G401.6 (cell line): Measurements from ENCODE around the gene NPC1.
A peak's percentile ranks its signal among the peaks of the same experiment; 100 is the strongest.
"Not testable (repeated sequence)": the region's sequence is repeated elsewhere in the genome, so short reads cannot be mapped to it uniquely, and the experiment has no call there.

Experiments
- FAIRE-seq: peaks from 2 replicates; lab custom pipeline; 2012; peaks lifted over from hg19 to GRCh38; lab: Jason Lieb, UNC

NPC1 gene

DNA sequence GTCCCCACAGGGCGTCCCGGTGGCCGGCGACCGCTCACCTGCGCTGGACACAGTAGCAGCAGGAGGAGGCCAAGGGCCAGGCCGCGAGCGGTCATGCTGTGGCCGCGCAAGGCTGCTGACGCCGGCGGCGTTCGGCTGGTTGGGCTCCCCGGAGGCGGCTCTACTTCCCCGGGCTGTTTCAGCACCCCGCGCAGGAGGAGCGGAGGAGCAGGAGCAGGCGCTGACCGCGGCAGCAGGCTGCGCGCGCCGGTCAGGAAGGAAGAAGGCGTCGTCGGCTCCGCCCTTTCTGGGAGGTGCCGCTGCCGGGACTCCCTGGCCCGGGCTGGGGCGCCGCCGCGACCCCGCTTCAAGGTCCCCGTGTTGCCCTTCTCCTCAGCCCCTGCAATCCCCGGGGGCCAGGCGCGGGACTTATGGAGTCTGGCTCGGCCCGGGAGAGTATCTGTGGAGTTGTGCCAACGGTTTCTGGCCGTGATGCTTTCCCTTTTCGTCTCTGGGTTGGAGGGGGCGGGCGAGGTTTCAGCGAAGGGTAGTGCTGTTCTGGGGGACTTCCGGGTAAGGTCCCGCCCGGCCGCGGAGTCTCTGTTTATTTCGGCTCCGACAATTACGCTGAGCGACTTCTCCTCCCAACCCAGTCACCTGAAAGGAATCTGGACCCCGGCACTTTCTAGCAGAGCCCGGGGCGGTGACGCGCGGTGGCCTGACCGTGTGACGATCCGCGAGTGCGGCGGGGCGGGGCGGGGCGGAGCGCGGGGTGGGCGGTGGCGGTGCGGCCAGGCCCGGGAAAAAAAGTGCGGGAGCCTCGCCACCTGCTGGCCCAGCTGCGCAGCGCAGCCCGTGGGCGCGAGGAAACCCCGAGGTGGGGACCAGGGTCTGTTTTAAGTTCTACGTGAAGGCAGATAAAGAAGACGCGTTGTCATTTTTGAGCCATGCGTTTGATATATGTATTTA lies at the start of gene NPC1:
TSS of gene NPC1 (minus strand) at position 258 of the 948 bp plus-strand sequence. CDS start at position 95, 163 bp downstream.
- peak; percentile 19 for FAIRE-seq

DNA sequence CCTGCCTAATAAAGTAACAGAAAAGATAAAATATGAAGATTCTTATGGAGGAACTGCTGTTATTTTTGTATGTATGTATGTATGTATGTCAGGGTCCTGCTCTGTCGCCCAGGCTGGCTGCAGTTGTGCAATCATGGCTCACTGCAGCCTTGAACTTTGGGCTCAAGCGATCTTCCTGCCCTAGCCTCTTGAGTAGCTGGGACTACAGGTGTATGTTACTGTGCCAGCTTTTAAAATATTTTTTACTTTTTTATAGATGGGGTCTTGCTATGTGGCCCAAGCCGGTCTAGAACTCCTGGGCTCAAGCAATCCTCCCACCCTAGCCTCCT lies 49.7 kb upstream of the NPC1 start:
- no peak for FAIRE-seq

DNA sequence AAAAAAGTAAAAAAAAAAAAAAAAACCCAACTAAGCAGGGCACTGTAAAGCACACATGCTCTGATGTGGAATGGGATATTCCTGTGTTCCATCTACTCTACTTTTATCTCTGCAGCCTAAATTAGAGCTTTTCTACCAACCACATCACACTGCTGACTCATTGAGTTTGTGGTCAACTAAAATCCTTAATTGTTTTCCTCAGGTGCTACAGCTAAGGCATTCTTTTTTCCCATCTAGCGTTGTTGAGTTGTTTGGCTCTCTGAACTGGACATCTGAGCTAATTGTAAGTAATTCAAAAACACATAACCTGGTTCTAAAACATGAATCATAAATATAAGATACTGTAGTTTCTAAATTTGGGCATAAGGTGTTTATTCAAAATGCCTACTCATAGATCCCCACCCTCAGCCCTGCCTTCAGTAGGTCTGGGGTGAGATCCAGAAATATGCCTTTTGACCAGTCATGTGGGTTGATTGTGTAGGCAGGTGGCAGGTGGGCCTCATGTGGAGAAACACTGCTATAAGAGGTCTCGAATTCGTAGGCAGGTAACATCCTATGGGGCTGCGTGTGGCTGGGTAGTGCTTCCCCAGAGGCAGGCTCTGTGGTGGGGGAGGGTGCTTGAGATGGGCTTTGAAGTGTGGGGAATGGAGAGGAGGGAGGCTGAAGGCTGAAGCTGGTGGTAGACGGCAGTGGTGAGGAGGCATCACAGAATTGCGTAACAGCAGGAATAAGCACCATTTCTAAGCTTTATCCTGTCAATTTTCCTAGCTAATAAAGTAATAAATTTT lies 49.2 kb upstream of the NPC1 start:
- no peak for FAIRE-seq

GRCh38 chr18:23634692-23635091 lies 48.4 kb upstream of the NPC1 start:
- no peak for FAIRE-seq

- FAIRE-seq: no peak
Observed at GRCh38 chr18:23632615-23633014, 46.3 kb upstream of the NPC1 start.

DNA sequence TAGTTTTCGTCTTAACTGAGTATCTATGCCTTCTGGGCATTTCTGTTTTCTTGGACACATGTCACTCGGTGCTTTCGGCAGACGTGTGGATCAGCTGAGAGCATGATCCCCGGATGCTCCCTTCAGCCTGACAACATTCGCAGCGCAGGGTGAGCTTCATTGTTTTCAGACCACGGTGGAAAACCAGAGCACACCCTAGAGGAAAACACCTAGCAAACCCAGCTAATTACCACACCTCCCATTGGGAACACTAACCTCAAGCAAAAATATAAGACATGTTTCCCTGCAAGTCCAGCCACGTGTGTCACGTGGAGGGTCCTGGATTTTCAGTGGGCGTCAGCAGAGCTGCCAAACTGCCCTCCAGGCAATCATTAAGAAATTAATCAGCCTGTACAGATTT lies 45.4 kb upstream of the NPC1 start:
- no peak for FAIRE-seq

DNA sequence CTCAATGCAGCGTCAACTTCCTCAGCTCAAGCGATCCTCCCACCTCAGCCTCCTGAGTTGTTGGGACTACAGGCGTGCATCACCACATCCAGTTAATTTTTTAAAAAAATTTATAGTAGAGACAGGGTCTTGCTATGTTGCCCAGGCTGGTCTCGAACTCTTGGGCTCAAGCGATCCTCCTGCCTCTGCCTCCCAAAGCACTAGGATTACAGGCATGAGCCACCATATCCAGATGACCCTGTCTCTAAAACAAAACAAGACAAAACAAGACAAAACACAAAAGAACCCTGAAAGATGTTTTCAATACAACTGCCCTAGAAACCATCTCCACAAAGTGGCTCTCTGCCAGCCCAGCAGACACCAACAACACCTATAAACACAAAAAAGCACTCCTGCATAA lies 45.0 kb upstream of the NPC1 start:
- FAIRE-seq: no peak

- no peak for FAIRE-seq
Observed at GRCh38 chr18:23629444-23629946, 43.2 kb upstream of the NPC1 start.

GRCh38 chr18:23627970-23628369 lies 41.7 kb upstream of the NPC1 start:
- no peak for FAIRE-seq

GRCh38 chr18:23627321-23627720 lies 41.0 kb upstream of the NPC1 start:
- FAIRE-seq: no peak

- FAIRE-seq: no peak
Observed at GRCh38 chr18:23626451-23627279, 40.4 kb upstream of the NPC1 start.

GRCh38 chr18:23623040-23623439 lies 36.7 kb upstream of the NPC1 start:
- FAIRE-seq: no peak

DNA sequence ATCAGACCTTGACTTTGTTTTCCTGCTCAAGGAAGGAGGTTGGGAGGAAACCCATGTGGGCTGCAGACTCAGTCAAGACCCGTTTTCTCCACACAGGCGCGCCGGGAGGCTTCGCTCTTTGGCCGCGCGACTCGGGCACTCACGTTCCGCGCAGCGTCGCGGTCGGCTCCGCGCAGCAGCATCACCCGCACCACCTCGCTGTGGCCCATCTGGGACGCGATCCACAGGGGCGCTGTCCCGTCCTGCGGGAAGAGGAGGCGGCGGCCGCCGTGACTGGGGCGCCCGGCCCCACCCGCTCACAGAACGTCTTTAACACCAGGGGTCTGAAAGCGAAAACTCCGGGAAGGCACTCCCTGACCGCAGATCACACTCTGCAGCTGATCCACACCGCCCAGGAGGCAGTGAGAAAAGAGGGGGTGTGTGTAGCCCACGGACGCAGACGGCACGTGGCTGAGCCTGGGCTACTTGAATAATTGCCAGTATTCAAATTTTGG lies 33.1 kb upstream of the NPC1 start:
- FAIRE-seq: no peak

GRCh38 chr18:23618862-23619387 lies 32.6 kb upstream of the NPC1 start:
- FAIRE-seq: no peak

GRCh38 chr18:23617412-23618014 lies 31.2 kb upstream of the NPC1 start:
- FAIRE-seq: no peak

GRCh38 chr18:23616258-23616657 lies 30.0 kb upstream of the NPC1 start:
- no peak for FAIRE-seq

GRCh38 chr18:23614891-23615290 lies 28.6 kb upstream of the NPC1 start:
- no peak for FAIRE-seq

DNA sequence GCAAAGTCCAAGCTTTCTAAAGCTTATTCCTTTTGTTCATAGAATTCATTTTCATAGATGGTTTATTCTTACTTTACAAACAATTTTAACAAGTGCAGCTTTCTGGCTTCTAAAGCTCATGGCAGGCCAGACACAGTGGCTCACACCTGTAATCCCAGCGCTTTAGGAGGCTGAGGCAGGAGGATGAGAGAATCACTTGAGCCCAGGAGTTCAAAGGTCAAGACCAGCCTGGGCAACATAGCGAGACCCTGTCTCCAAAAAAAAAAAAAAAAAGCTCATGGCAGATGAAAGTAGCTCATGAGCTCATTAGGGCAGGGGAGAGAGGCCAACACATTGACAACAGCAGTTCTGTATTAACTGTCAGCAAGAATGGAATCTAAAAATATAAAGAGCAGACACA lies 28.1 kb upstream of the NPC1 start:
- no peak for FAIRE-seq

DNA sequence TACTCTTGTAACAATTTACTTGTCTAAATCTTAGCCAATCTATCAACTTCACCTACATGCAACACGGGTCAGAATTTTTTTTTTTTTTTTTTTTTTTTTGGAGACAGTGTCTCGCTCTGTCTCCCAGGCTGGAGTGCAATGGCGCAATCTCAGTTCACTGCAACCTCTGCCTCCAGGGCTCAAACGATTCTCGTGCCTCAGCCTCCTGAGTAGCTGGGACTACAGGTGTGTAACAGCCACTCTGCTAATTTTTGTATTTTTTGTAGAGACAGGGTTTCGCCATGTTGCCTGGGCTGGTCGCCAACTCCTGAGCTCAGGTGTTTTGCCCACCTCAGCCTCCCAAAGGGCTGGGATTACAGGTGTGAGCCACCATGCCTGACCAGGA lies 26.8 kb upstream of the NPC1 start:
- FAIRE-seq: not testable (repeated sequence)

DNA sequence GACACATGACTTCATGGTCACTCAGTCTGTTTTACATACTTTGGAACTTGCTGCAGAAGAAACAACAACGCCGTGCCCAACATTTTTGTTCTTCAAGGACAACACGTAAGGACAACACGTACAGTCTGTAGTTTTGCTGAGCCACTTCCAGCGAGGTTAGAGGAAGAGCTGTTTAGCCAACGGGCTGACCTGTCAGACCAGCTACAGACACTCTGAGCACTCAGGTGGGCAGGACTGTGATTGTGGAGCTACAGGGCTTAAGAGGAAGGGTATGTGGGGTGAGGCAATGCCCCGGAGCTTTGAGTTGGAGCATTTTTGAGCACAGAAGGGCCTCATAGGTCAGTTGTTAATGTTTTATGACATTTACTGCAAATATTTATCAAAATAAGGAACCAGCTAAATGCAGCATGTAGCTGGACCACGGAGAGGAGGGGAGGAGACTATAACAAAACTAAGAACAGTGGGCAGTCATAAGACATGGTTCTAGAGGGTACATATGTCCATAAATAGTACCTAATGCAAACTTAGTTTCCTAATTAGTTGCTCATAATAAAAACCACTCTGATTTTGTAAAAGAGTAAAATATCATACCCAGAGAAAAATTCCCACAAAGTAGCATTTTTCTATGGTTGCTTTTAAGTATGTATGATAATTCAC lies 26.3 kb upstream of the NPC1 start:
- no peak for FAIRE-seq
